ENCODE results near the gene ARL10.

ARL10 gene

GRCh38 chr5:176425791-176426190, 60.5 kb downstream of the ARL10 start:
- DNase-seq, result no peak
- no peaks in the 10 kb centered on the region for H3K36me3 ChIP-seq
- H3K27ac ChIP-seq, result no peak overlapping the region
- H3K9me3 ChIP-seq (ENCODE audit: severe bottlenecking), result peaks cover 3% of the 10 kb centered on the region
- TF ChIP-seq, protein P1, sequence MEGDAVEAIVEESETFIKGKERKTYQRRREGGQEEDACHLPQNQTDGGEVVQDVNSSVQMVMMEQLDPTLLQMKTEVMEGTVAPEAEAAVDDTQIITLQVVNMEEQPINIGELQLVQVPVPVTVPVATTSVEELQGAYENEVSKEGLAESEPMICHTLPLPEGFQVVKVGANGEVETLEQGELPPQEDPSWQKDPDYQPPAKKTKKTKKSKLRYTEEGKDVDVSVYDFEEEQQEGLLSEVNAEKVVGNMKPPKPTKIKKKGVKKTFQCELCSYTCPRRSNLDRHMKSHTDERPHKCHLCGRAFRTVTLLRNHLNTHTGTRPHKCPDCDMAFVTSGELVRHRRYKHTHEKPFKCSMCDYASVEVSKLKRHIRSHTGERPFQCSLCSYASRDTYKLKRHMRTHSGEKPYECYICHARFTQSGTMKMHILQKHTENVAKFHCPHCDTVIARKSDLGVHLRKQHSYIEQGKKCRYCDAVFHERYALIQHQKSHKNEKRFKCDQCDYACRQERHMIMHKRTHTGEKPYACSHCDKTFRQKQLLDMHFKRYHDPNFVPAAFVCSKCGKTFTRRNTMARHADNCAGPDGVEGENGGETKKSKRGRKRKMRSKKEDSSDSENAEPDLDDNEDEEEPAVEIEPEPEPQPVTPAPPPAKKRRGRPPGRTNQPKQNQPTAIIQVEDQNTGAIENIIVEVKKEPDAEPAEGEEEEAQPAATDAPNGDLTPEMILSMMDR (IDR thresholded peaks at IDR 0.05; ENCODE audit: low read depth, low read length), result no peak
- no peak overlapping the region for H3K4me3 ChIP-seq (ENCODE audit: low read depth, low read length)
- H3K27me3 ChIP-seq (ENCODE audit: insufficient read depth, low read depth, severe bottlenecking), result no peaks in the 10 kb centered on the region

DNA sequence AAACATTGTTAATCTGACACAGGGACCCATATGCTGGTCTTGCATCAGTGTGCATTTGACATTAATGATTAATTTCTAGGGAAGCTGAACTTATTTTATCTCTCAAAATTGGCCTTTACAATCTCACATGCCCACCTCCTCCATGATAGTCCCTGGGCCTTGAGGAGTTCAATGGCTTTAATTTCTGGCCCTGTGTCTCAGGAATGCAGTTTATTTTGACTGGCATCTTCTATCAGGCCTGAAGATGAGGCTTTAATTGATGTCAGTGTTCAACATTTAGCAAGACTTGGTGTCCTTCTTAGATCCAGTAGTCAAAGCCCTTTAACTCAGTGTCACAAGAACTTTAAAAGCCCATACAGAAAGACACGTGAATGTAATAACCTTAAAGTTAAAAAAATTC, 61.6 kb downstream of the ARL10 start:
- H3K4me3 ChIP-seq (ENCODE audit: low read depth, low read length), result no peak overlapping the region
- TF ChIP-seq, protein P1 (IDR thresholded peaks at IDR 0.05; ENCODE audit: low read depth, low read length), result no peak
- DNase-seq, result no peak
- no peak overlapping the region for H3K27ac ChIP-seq
- no peaks in the 10 kb centered on the region for H3K27me3 ChIP-seq (ENCODE audit: insufficient read depth, low read depth, severe bottlenecking)
- no peaks in the 10 kb centered on the region for H3K9me3 ChIP-seq (ENCODE audit: severe bottlenecking)
- no peaks in the 10 kb centered on the region for H3K36me3 ChIP-seq

DNA sequence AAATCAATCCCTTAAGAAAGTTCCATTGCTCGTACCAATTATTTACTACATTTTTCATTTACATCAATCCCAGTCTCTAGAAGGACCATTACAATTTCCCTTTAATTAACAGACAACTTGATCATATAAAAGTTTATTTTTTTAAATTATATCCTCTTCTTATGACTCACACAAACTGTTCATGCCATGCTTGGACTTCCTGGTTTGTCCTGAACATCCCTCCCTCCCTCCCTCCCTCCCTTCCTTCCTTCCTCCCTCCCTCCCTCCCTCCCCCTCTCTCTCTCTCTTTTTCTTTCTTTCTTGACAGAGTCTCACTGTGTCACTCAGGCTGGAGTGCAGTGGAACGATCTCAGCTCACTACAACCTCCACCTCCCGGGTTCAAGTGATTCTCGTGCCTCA, 62.7 kb downstream of the ARL10 start:
- no peaks in the 10 kb centered on the region for H3K27me3 ChIP-seq (ENCODE audit: insufficient read depth, low read depth, severe bottlenecking)
- peaks cover 2% of the 10 kb centered on the region for H3K9me3 ChIP-seq (ENCODE audit: severe bottlenecking)
- DNase-seq, result no peak
- H3K27ac ChIP-seq, result no peak overlapping the region
- TF ChIP-seq, protein P1 (IDR thresholded peaks at IDR 0.05; ENCODE audit: low read depth, low read length), result no peak
- H3K36me3 ChIP-seq, result no peaks in the 10 kb centered on the region
- no peak overlapping the region for H3K4me3 ChIP-seq (ENCODE audit: low read depth, low read length)

GRCh38 chr5:176429972-176430371, 64.7 kb downstream of the ARL10 start:
- Histone ChIP-seq H3K27ac (no peak overlapping the region), H3K36me3 (no peaks in the 10 kb centered on the region), H3K4me3 (ENCODE audit: low read depth, low read length) (no peak overlapping the region), H3K27me3 (ENCODE audit: insufficient read depth, low read depth, severe bottlenecking) (no peaks in the 10 kb centered on the region), H3K9me3 (ENCODE audit: severe bottlenecking) (peaks cover 4% of the 10 kb centered on the region)
- TF ChIP-seq, protein P1 (IDR thresholded peaks at IDR 0.05; ENCODE audit: low read depth, low read length), result 0 out of 2 replicates have a peak, but pooled peaks have one; percentile 7
- DNase-seq, result no peak
